ENCODE results near the gene OSBPL3.

Gene OSBPL3

DNA sequence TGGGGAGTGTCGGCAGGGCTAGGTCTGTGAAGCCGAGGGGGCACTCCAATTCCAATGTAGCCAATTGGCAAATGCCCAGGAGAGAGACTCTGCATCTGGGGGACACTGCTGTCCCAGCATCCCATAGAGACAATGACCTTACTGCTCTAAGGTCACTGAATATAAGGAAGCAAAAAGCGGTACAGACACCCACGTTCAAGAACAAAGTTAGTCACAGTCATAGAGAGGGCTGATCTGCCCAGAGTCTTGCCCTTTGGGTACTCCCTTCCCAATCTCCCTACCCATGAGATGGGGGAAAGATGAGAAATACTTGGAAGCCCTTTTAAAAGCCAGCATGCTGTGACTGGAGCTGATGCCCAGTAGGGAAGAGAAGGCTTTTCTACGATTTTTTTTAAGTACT is 146.4 kb downstream of the OSBPL3 start:
- TF ChIP-seq ZFP3 (tag by site-specific recombination; IDR thresholded peaks at IDR 0.05; ENCODE audit: low read depth): no peak
- TF ChIP-seq PRDM10 (tag by site-specific recombination; IDR thresholded peaks at IDR 0.05): no peak
- no peak for TF ChIP-seq TSHZ1 (tag by site-specific recombination; IDR thresholded peaks at IDR 0.05; ENCODE audit: borderline replicate concordance)
- TF ChIP-seq ZNF423 (tag by site-specific recombination; IDR thresholded peaks at IDR 0.05): no peak
- no peak for TF ChIP-seq ZNF121 (tag by site-specific recombination; IDR thresholded peaks at IDR 0.05)
- POLR2A ChIA-PET: no interaction called here
- H3K9me3 ChIP-seq (ENCODE audit: control insufficient read depth, insufficient read depth, low read depth, low read length): no peaks in the 10 kb centered on the region
- no peak overlapping the region for H3K4me3 ChIP-seq (ENCODE audit: low read depth, low read length)
- 0 out of 2 replicates have a peak, but pooled peaks cover 2% of the 10 kb centered on the region for H3K4me1 ChIP-seq (ENCODE audit: control insufficient read depth, insufficient read depth, low read length)
- CTCF ChIA-PET: interaction anchor here (0.6 kb wide), 1 partner anchor 12 kb away, joined by 5 read pairs; no protein-coding TSS in a partner anchor
- H3K27ac ChIP-seq (ENCODE audit: extremely low read depth, low read depth, low read length): no peak overlapping the region
- peaks cover 0 to 15% of the 10 kb centered on the region in 2 experiments; a peak in 2 of 3 replicates for H3K36me3 ChIP-seq (ENCODE audit: control insufficient read depth in 2 of 2, insufficient read depth in 1 of 2, low read length in 2 of 2)

GRCh38 chr7:24831240-24831639 is 148.7 kb downstream of the OSBPL3 start:
- peaks cover 0 to 15% of the 10 kb centered on the region in 2 experiments; a peak in 2 of 3 replicates for H3K36me3 ChIP-seq (ENCODE audit: control insufficient read depth in 2 of 2, insufficient read depth in 1 of 2, low read length in 2 of 2)
- CTCF ChIA-PET: interaction anchor here (2.2 kb wide), 1 partner anchor 11 kb away, joined by 9 read pairs; no protein-coding TSS in a partner anchor

More at GRCh38 chr7:24831240-24831639, 148.7 kb downstream of the OSBPL3 start:
- Histone ChIP-seq H3K4me1 (ENCODE audit: control insufficient read depth, insufficient read depth, low read length) (0 out of 2 replicates have a peak, but pooled peaks cover 2% of the 10 kb centered on the region), H3K9me3 (ENCODE audit: control insufficient read depth, insufficient read depth, low read depth, low read length) (no peaks in the 10 kb centered on the region), H3K27ac (ENCODE audit: extremely low read depth, low read depth, low read length) (no peak overlapping the region), H3K4me3 (ENCODE audit: low read depth, low read length) (no peak overlapping the region)
- POLR2A ChIA-PET: no interaction called here
- TF ChIP-seq, protein P1, sequence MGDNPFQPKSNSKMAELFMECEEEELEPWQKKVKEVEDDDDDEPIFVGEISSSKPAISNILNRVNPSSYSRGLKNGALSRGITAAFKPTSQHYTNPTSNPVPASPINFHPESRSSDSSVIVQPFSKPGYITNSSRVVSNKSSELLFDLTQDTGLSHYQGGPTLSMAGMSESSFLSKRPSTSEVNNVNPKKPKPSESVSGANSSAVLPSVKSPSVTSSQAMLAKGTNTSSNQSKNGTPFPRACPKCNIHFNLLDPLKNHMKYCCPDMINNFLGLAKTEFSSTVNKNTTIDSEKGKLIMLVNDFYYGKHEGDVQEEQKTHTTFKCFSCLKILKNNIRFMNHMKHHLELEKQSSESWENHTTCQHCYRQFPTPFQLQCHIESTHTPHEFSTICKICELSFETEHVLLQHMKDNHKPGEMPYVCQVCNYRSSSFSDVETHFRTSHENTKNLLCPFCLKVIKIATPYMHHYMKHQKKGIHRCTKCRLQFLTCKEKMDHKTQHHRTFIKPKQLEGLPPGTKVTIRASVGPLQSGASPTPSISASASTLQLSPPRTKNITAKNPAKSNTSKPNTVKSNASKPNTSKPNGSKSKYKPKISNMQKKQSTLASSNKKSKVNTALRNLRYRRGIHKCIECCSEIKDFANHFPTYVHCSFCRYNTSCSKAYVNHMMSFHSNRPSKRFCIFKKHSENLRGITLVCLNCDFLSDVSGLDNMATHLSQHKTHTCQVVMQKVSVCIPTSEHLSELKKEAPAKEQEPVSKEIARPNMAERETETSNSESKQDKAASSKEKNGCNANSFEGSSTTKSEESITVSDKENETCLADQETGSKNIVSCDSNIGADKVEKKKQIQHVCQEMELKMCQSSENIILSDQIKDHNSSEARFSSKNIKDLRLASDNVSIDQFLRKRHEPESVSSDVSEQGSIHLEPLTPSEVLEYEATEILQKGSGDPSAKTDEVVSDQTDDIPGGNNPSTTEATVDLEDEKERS (tag by site-specific recombination; IDR thresholded peaks at IDR 0.05): no peak
- TF ChIP-seq ZNF660 (tag by site-specific recombination; IDR thresholded peaks at IDR 0.05) (no peak), ZNF654 (tag by site-specific recombination; IDR thresholded peaks at IDR 0.05; ENCODE audit: low read depth) (no peak), ZNF18 (tag by site-specific recombination; IDR thresholded peaks at IDR 0.05) (no peak), ZNF19 (tag by site-specific recombination; IDR thresholded peaks at IDR 0.05; ENCODE audit: low read depth) (no peak)
- TF ChIP-seq, protein P2, sequence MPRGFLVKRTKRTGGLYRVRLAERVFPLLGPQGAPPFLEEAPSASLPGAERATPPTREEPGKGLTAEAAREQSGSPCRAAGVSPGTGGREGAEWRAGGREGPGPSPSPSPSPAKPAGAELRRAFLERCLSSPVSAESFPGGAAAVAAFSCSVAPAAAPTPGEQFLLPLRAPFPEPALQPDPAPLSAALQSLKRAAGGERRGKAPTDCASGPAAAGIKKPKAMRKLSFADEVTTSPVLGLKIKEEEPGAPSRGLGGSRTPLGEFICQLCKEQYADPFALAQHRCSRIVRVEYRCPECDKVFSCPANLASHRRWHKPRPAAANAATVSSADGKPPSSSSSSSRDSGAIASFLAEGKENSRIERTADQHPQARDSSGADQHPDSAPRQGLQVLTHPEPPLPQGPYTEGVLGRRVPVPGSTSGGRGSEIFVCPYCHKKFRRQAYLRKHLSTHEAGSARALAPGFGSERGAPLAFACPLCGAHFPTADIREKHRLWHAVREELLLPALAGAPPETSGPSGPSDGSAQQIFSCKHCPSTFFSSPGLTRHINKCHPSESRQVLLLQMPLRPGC (tag by site-specific recombination; IDR thresholded peaks at IDR 0.05): no peak

Measured in HEK293 (cell line).